ENCODE measurements around the gene STX1B. TPM values are rescaled to one million over a fixed set of nuclear protein-coding genes. Genes with fewer than 3 reads are reported as not detected.
"Not testable (repeated sequence)": the region's sequence is repeated elsewhere in the genome, so short reads cannot be mapped to it uniquely, and the experiment has no call there.

The STX1B gene
- total RNA-seq, 1 donor from 2014 or later = under 0.01 TPM

DNA sequence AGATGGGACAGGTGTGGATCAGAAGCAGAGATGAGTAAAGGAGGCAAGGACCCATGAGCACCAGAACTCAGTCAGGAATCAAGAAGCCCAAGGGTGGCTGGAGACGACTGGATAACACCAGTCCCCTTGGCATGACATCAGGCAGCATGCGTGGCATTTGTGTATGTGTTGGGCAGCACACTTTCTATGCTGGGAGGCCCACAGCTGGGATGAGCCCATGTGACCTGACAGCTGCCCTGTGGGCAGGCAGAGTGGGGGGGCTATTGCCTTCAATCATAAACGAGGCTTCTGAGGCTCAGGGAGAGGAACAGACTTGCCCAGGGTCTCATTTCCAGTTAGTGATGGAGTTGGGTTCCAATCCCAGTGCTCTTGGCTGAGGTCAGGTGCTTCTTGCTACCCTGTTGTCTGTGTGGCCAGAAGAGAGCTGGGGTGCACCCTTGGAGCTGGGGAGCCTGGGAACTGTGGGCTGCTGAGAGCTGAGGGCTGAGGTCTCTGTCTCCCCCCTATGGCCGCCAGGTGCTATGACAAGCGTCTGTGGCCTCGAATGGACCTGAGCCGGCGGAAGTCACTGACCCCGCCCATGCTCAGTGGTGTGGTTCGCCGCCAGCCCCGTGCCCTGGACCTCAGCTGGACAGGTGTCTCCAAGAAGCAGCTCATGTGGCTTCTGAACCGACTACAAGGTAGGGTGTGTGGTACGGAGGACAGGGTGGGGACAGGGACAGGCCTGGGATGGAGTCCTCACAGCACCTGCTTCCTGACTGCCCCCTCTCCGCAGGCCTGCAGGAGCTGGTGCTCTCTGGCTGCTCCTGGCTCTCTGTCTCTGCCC, 68.6 kb downstream of the STX1B start:
- no peaks in the 10 kb centered on the region for H3K27me3 ChIP-seq (ENCODE audit: control insufficient read depth, insufficient read depth, low read length)
- DNase-seq (ENCODE audit: low read depth) (peak; percentile 72), FAIRE-seq (no peak)
- H3K4me3 ChIP-seq (ENCODE audit: low read depth, low read length) = no peak overlapping the region
- peaks cover 13% of the 10 kb centered on the region for H3K36me3 ChIP-seq (ENCODE audit: control insufficient read depth, insufficient read depth, low read length)
- TF ChIP-seq, protein P1, sequence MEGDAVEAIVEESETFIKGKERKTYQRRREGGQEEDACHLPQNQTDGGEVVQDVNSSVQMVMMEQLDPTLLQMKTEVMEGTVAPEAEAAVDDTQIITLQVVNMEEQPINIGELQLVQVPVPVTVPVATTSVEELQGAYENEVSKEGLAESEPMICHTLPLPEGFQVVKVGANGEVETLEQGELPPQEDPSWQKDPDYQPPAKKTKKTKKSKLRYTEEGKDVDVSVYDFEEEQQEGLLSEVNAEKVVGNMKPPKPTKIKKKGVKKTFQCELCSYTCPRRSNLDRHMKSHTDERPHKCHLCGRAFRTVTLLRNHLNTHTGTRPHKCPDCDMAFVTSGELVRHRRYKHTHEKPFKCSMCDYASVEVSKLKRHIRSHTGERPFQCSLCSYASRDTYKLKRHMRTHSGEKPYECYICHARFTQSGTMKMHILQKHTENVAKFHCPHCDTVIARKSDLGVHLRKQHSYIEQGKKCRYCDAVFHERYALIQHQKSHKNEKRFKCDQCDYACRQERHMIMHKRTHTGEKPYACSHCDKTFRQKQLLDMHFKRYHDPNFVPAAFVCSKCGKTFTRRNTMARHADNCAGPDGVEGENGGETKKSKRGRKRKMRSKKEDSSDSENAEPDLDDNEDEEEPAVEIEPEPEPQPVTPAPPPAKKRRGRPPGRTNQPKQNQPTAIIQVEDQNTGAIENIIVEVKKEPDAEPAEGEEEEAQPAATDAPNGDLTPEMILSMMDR (IDR thresholded peaks at IDR 0.05; ENCODE audit: insufficient read depth, low read length, severe bottlenecking) = peak; percentile 99

DNA sequence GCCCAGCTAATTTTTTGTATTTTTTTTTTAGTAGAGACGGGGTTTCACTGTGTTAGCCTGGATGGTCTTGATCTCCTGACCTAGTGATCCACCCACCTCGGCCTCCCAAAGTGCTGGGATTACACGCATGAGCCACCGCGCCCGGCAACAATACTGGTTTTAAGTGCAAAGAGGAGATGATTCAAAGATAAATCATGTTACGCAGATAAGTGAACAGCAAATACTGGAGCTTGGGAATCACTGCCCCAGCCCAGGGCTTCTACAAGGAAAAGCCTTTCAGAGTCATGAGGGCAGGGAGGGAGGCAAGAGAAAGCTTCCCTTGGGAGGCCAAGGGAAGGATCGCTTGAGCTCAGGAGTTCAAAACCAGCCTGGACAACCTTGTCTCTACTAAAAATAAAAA, 70.9 kb downstream of the STX1B start:
- H3K36me3 ChIP-seq (ENCODE audit: control insufficient read depth, insufficient read depth, low read length) = peaks cover 15% of the 10 kb centered on the region
- H3K27me3 ChIP-seq (ENCODE audit: control insufficient read depth, insufficient read depth, low read length); H3K4me3 ChIP-seq (ENCODE audit: low read depth, low read length); FAIRE-seq: not testable (repeated sequence)
- DNase-seq (ENCODE audit: low read depth) = peak; percentile 69

Other genes with a start within 250 kb of the STX1B start
- gene CFAP119, start 248.6 kb downstream of the STX1B start, total RNA-seq = 0.26 and 1.1 TPM in 2 replicates
- gene RNF40, start 248.3 kb downstream of the STX1B start, total RNA-seq = 38.7 and 44.5 TPM in 2 replicates
- gene ZNF629, start 223.4 kb downstream of the STX1B start, total RNA-seq = 4.2 and 5.0 TPM in 2 replicates
- 24.7 and 50.1 TPM in 2 replicates for gene BCL7C, start 116.6 kb downstream of the STX1B start, total RNA-seq
- 0.26 and 0.38 TPM in 2 replicates for gene CTF1, start 114.0 kb downstream of the STX1B start, total RNA-seq
- 7.9 and 10.0 TPM in 2 replicates for gene FBXL19, start 87.1 kb downstream of the STX1B start, total RNA-seq
- gene ORAI3, start 61.6 kb downstream of the STX1B start, total RNA-seq = 16.6 and 17.5 TPM in 2 replicates
- gene SETD1A, start 52.9 kb downstream of the STX1B start, total RNA-seq = 1.3 TPM in 2 replicates
- 5.1 and 8.2 TPM in 2 replicates for gene HSD3B7, start 25.4 kb downstream of the STX1B start, total RNA-seq
- gene STX4, start 22.9 kb upstream of the STX1B start, total RNA-seq = 14.7 and 18.7 TPM in 2 replicates
- gene ZNF668, start 63.6 kb upstream of the STX1B start, total RNA-seq = 6.5 and 8.2 TPM in 2 replicates
- 6.3 and 10.0 TPM in 2 replicates for gene ZNF646, start 63.8 kb upstream of the STX1B start, total RNA-seq
- gene PRSS53, start 78.3 kb upstream of the STX1B start, total RNA-seq = 0.90 and 1.1 TPM in 2 replicates
- gene VKORC1, start 84.2 kb upstream of the STX1B start, total RNA-seq = 29.2 and 32.6 TPM in 2 replicates
- gene BCKDK, start 97.7 kb upstream of the STX1B start, total RNA-seq = 7.4 and 7.9 TPM in 2 replicates
- gene KAT8, start 107.0 kb upstream of the STX1B start, total RNA-seq = 34.1 and 54.5 TPM in 2 replicates
- 15.0 and 31.0 TPM in 2 replicates for gene PRSS8, start 125.1 kb upstream of the STX1B start, total RNA-seq
- gene PRSS36, start 139.4 kb upstream of the STX1B start, total RNA-seq = 0.26 and 1.3 TPM in 2 replicates
- gene FUS, start 169.5 kb upstream of the STX1B start, total RNA-seq = 24.2 and 25.0 TPM in 2 replicates
- 88.2 and 147 TPM in 2 replicates for gene PYCARD, start 192.1 kb upstream of the STX1B start, total RNA-seq
- under 0.01 TPM in 1 of 2 replicates, not detected in the other for gene TRIM72, start 203.5 kb upstream of the STX1B start, total RNA-seq
- gene PYDC1, start 206.5 kb upstream of the STX1B start, total RNA-seq = not detected in 2 replicates
- 0.13 TPM in 1 of 2 replicates, not detected in the other for gene ITGAM, start 249.3 kb upstream of the STX1B start, total RNA-seq

Data from bronchial epithelial cell (primary cell).